Activated gamma-delta T cell treated with Interleukin-2 at 50 U/mL for 16 hours (primary cell): ENCODE measurements around the gene FNIP2.
"Not testable (repeated sequence)": the region's sequence is repeated elsewhere in the genome, so short reads cannot be mapped to it uniquely, and the experiment has no call there.

Experiments
- DNase-seq: peaks from one replicate; pipeline ENCODE4 v3.0.0-alpha.2; 2020

The FNIP2 gene

DNA sequence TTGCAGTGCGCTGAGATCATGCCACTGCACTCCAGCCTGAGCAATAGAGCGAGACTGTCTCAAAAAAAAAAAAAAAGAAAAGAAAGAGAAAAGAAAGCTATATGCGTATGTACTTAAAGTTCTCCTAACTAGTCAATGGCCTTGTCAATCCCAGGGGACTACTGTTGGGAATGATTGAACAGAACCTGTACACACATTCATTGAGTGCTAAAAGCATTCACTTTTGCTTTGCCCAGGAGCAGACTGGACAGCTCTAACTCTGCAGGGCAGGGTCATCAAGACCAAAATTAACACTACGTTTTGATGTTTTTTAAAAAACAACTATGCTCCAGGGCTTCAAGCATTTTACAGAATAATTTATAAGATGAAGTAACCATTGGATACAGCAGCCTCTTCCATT, 106.2 kb downstream of the FNIP2 start:
- no peak for DNase-seq

DNA sequence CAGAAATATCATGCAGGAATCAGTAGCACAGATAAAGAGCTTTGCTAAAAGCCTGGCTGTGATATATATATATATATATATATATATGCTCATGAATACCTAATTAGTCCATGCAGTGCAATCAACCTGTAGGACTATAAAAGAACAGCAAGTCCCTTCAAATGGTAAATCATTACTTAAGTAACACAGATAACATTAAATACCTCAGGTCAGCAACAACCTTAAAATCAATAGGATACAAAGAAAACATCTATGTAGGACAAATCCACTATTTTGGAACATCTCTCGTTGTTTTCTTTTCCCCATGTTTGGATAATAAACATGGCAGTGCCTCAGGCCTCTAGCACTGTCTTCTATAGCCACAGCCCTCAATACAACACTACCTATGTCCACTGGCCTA, 106.6 kb downstream of the FNIP2 start:
- no peak for DNase-seq

DNA sequence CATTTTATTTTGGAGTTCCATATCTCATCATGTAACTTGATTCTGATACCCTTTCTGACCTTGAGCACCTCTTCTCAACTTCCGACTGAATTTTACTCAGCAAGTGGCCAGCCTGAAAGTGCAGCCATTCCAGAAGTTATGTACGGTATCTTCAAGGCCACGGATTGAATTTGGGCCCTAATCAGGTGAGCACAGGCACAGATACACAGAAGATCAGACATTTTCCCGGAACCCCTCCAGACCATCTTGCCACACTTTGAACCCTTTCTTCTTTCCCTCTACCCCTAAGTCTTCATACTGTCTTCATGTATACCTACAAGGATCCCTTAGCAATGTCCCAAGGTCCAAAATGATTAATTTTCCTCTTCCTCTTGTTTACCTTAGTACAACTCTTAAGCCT, 108.2 kb downstream of the FNIP2 start:
- no peak for DNase-seq

GRCh38 chr4:158882142-158882541, 113.3 kb downstream of the FNIP2 start:
- DNase-seq = not testable (repeated sequence)

DNA sequence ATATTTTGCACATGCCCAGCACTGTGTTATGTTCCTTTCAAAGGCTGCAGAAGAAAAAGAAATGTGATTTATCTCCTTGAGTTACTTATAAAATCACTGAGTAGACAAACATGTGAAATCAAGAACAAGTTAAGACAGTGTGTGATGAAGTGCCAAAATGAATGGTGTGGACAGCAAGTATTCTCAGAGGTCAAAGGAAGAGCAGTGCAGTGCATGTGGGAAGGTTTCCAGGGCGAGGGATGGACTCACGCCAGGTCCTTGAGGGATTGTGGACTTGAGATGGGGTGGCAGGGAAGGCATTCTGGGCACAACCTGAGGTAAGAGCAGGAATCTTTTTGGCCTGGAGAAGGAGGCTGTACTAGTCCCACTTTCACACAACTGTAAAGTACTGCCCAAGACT, 115.5 kb downstream of the FNIP2 start:
- no peak for DNase-seq

DNA sequence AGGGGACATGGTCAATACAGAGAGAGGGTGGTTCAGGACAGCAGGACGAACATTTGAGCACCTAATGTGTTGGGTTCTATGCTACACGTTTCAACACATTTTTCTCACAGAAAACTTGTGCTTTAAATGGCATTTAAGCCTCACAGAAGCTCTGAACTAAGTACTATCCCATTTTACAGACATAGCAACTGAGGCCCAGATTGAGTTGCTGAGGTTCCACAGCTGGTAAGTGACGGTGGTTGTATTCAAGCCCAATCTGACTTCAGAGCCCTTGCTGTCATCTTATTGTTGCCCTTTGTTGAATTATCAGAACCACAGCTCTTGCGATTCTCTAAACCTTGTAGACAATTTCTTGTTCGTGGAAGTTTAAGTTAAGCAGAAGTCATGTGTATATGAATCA, 116.7 kb downstream of the FNIP2 start:
- DNase-seq = no peak

DNA sequence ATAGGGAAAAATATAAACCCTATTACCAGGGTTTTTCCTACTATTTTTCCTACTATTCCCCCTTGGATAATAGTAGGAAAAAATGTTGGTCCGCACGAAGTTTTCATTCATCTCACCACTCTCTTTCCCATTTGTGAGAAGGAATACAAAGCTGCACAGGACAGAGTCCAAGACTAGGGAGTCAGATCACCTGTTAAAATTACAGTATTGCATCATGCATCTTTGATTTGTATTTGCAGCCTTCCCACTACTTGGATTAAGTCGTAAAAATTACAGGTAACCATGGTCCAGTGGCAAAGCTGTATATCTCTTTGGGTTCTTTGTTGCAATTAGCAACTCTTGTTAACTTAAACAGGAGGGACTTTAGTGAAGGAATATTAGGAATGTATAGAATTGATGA, 121.5 kb downstream of the FNIP2 start:
- DNase-seq = no peak

- no peak for DNase-seq
Measured at GRCh38 chr4:158891256-158891655, 122.4 kb downstream of the FNIP2 start.

GRCh38 chr4:158894826-158895225, 126.0 kb downstream of the FNIP2 start:
- DNase-seq = no peak

DNA sequence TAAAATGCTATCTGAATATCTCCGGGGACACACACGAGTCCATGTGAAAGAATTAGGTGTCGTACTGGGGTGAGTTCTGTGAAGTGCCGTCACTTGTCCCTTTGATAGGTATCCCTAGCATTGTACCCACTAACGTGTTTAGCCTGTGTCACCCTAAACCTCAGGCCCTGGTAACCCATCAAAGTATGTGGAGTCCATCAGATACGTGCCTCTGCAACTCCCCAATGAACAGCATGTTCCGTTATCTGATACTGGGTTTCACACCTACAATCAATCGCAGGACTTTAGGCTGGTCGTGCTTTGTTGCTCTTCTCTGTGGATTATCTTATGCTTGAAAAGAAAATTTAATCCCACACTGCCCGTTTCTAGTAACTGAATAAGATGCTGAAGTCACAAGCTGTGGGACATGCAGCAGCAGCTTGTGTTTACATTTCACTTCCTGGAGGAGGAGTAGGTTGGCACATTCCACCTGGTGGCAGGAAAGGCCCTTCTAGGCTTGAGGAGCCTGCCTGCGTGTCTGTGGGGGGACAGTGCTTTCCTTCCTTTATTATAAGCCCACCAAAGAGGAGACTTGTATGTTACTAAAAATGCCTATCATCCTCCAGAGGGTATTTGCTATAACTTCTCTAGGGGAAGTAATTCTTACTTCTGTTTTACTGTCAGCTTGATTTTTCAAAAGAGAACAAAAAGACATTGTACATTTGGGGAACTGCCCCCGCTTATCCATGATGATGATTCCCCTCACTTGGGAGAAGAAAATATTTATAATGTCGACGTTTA, 127.2 kb downstream of the FNIP2 start:
- no peak for DNase-seq

DNA sequence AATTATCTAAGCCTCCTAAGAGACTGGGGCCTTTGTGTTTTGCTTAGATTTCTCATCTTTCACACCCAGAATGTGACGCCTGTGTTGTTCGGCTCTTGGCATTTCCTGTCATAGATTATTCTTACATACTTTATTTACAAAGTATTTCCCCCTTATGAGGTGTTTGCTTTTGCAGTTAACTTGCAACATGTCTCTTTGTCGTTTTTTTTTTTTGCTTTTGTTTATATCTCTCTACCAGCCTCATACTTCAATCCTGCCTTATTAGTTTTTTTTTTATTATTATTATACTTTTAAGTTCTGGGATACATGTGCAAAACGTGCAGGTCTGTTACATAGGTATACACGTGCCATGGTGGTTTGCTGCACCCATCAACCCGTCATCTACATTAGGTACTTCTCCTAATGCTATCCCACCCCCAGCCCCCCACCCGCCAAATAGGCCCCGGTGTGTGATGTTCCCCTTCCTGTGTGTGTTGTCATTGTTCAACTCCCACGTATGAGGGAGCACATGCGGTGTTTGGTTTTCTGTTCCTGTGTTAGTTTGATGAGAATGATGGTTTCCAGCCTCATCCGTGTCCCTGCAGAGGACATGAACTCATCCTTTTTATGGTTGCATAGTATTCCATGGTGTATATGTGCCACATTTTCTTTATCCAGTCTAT, 127.9 kb downstream of the FNIP2 start:
- DNase-seq = not testable (repeated sequence)

DNA sequence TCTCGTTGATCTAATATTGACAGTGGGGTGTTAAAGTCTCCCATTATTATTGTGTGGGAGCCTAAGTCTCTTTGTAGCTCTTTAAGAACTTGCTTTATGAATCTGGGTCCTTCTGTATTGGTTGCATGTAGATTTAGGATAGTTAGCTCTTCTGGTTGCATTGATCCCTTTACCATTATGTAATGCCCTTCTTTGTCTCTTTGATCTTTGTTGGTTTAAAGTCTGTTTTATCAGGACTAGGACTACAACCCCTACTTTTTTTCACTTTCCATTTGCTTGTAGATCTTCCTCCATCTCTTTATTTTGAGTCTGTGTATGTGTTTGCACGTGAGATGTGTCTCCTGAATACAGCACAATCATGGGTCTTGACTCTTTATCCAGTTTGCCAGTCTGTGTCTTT, 131.6 kb downstream of the FNIP2 start:
- not testable (repeated sequence) for DNase-seq

GRCh38 chr4:158902280-158903078, 133.7 kb downstream of the FNIP2 start:
- DNase-seq = peak; percentile 28

GRCh38 chr4:158903079-158903456, 134.2 kb downstream of the FNIP2 start:
- DNase-seq = no peak

DNA sequence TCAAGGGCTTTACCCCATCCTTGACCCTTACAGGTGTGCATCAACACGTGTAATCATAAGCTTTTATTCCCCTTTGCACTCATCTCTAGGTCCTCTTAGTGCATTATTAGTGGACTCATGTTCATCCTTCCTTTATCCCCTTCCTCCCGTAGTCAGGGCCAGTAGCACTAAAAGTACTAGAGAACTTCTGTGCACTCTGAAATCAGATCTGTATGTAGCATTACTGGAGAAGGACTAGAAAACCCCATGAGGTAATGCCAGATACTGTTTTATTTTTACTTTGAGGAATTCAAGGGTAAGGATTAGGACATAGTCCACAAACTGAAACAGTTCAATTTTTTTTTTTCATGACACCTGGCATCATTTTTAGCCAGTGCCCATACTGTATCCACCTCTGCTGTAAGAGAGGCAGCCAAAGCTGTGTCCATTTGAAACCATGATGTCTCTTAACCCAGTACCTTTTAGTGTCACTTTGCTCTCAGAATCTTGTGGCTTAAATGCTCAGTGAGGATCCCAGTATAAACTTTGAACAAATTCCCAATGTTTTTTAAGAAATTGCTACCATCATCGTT, 134.7 kb downstream of the FNIP2 start:
- DNase-seq = no peak

- no peak for DNase-seq
Measured at GRCh38 chr4:158904815-158905214, 136.0 kb downstream of the FNIP2 start.

GRCh38 chr4:158906073-158906472, 137.2 kb downstream of the FNIP2 start:
- no peak for DNase-seq

- DNase-seq = no peak
Measured at GRCh38 chr4:158912390-158912789, 143.6 kb downstream of the FNIP2 start.

- no peak for DNase-seq
Measured at GRCh38 chr4:158912806-158913205, 144.0 kb downstream of the FNIP2 start.

- no peak for DNase-seq
Measured at GRCh38 chr4:158913766-158914165, 144.9 kb downstream of the FNIP2 start.

- no peak for DNase-seq
Measured at GRCh38 chr4:158914218-158914617, 145.4 kb downstream of the FNIP2 start.

GRCh38 chr4:158915683-158916241, 146.9 kb downstream of the FNIP2 start:
- no peak for DNase-seq

GRCh38 chr4:158920452-158920996, 151.7 kb downstream of the FNIP2 start:
- DNase-seq = not testable (repeated sequence)
